ENCODE measurements around the gene CACNA1E. TPM values are rescaled to one million over a fixed set of nuclear protein-coding genes. Genes with fewer than 3 reads are reported as not detected.
A peak's percentile ranks its signal among the peaks of the same experiment; 100 is the strongest.

The CACNA1E gene
- total and polyA plus RNA-seq, 2 experiments from 2014 or later, result 0.32 to 1.1 TPM

DNA sequence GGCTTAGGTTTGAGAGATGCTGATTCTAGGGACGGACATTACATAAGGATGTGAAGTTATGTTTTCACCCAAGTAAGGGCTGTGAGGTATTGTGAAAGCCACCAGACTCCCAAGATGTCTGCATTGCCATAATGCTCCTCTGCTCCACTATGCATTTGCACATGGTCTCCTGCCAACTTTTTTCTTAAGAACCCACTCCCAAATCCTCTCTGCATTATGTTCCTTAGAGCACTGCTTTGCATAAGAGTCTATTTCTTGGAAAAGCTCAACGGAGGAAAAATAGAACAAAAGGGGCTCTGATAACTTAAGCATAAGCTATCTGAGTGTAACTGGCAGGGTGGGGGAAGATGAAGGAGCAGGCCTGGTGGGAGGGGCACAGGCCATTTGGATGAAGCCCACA is 5.0 kb upstream of the CACNA1E start:
- H3K4me1 Mint-ChIP-seq, result peaks cover 6% of the 10 kb centered on the region; the same call in 2 of the 3 replicates
- H3K27me3 Mint-ChIP-seq (ENCODE audit: insufficient read depth, low read depth, poor library complexity), result peaks cover 22% of the 10 kb centered on the region
- no peaks in the 10 kb centered on the region for H3K36me3 ChIP-seq (ENCODE audit: insufficient read depth)
- peaks cover 34% of the 10 kb centered on the region for H3K27me3 ChIP-seq (ENCODE audit: insufficient read depth)
- no peaks in the 10 kb centered on the region; the same call in 2 of the 3 replicates for H3K9me3 Mint-ChIP-seq
- H3K79me2 ChIP-seq (replicated peaks; ENCODE audit: insufficient read depth), result no peaks in the 10 kb centered on the region
- ATAC-seq (no peak), DNase-seq (ENCODE audit: low spot score) (no peak)
- no peak overlapping the region for H3K27ac Mint-ChIP-seq
- H3K9me2 ChIP-seq (ENCODE audit: insufficient read depth), result no peaks in the 10 kb centered on the region
- H4K20me1 ChIP-seq (replicated peaks; ENCODE audit: insufficient read depth), result no peaks in the 10 kb centered on the region
- peaks cover 3% of the 10 kb centered on the region; the same call in 1 of the 2 replicates for H3K4me1 ChIP-seq (ENCODE audit: insufficient read depth)
- no peak overlapping the region for H3K4me2 ChIP-seq
- H3K4me3 Mint-ChIP-seq, result no peak overlapping the region
- TF ChIP-seq, protein P1, sequence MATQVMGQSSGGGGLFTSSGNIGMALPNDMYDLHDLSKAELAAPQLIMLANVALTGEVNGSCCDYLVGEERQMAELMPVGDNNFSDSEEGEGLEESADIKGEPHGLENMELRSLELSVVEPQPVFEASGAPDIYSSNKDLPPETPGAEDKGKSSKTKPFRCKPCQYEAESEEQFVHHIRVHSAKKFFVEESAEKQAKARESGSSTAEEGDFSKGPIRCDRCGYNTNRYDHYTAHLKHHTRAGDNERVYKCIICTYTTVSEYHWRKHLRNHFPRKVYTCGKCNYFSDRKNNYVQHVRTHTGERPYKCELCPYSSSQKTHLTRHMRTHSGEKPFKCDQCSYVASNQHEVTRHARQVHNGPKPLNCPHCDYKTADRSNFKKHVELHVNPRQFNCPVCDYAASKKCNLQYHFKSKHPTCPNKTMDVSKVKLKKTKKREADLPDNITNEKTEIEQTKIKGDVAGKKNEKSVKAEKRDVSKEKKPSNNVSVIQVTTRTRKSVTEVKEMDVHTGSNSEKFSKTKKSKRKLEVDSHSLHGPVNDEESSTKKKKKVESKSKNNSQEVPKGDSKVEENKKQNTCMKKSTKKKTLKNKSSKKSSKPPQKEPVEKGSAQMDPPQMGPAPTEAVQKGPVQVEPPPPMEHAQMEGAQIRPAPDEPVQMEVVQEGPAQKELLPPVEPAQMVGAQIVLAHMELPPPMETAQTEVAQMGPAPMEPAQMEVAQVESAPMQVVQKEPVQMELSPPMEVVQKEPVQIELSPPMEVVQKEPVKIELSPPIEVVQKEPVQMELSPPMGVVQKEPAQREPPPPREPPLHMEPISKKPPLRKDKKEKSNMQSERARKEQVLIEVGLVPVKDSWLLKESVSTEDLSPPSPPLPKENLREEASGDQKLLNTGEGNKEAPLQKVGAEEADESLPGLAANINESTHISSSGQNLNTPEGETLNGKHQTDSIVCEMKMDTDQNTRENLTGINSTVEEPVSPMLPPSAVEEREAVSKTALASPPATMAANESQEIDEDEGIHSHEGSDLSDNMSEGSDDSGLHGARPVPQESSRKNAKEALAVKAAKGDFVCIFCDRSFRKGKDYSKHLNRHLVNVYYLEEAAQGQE (IDR thresholded peaks at IDR 0.05; ENCODE audit: unreplicated experiment), result no peak
- TF ChIP-seq, protein P2, sequence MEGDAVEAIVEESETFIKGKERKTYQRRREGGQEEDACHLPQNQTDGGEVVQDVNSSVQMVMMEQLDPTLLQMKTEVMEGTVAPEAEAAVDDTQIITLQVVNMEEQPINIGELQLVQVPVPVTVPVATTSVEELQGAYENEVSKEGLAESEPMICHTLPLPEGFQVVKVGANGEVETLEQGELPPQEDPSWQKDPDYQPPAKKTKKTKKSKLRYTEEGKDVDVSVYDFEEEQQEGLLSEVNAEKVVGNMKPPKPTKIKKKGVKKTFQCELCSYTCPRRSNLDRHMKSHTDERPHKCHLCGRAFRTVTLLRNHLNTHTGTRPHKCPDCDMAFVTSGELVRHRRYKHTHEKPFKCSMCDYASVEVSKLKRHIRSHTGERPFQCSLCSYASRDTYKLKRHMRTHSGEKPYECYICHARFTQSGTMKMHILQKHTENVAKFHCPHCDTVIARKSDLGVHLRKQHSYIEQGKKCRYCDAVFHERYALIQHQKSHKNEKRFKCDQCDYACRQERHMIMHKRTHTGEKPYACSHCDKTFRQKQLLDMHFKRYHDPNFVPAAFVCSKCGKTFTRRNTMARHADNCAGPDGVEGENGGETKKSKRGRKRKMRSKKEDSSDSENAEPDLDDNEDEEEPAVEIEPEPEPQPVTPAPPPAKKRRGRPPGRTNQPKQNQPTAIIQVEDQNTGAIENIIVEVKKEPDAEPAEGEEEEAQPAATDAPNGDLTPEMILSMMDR (conservative IDR thresholded peaks at IDR 0.05; ENCODE audit: low read depth in 2 of 2), result no peak
- no peak for TF ChIP-seq CREB1 (CRISPR knock-in tag; IDR thresholded peaks at IDR 0.05; ENCODE audit: low read depth)
- no peak overlapping the region for H3K4me3 ChIP-seq
- H2AFZ ChIP-seq, result no peak overlapping the region
- H3K36me3 Mint-ChIP-seq (ENCODE audit: low read depth), result no peaks in the 10 kb centered on the region; the same call in 2 of the 3 replicates
- no peak overlapping the region for H3K27ac ChIP-seq (ENCODE audit: low read depth)
- H3F3A ChIP-seq (replicated peaks; ENCODE audit: low read depth), result 0 out of 2 replicates have a peak, but pooled peaks cover 5% of the 10 kb centered on the region

DNA sequence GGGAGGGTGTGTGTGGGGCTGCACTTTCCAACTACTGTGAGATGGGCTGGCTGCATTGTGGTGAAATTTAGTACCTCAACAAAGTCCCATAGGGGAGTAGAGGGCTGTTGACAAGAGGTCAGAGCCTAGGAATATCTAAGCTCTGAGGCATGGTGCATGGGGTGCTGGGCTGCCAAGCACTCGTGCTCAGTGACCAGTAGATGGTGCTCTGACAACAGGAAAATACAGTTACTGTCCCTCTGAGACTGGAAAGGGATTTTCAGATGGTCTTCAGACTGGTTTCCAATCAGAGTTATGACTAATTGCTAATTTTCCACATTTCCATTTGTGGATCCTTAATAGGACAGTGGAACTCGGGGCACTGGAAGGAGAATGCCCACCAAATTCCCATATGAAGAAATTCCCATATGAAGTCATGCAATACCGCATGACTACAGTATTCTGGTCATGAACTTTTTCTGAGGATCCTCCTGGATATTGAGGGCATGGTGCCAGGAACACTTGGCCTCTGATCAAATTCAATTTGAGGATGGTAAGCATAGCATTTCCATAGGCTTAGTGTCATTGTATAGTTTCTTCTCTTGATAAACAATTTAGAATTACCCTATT is 4.1 kb upstream of the CACNA1E start:
- Histone ChIP-seq H3K79me2 (replicated peaks; ENCODE audit: insufficient read depth) (no peaks in the 10 kb centered on the region), H3K9me2 (ENCODE audit: insufficient read depth) (no peaks in the 10 kb centered on the region), H3K27me3 (ENCODE audit: insufficient read depth) (peaks cover 43% of the 10 kb centered on the region), H3K4me2 (no peak overlapping the region), H3K36me3 (ENCODE audit: insufficient read depth) (no peaks in the 10 kb centered on the region), H2AFZ (no peak overlapping the region), H3K4me3 (no peak overlapping the region), H3K4me1 (ENCODE audit: insufficient read depth) (peaks cover 11% of the 10 kb centered on the region; the same call in 1 of the 2 replicates), H3F3A (replicated peaks; ENCODE audit: low read depth) (0 out of 2 replicates have a peak, but pooled peaks cover 5% of the 10 kb centered on the region), H3K27ac (ENCODE audit: low read depth) (no peak overlapping the region), H4K20me1 (replicated peaks; ENCODE audit: insufficient read depth) (no peaks in the 10 kb centered on the region)
- Mint-ChIP-seq H3K27me3 (ENCODE audit: insufficient read depth, low read depth, poor library complexity) (peaks cover 32% of the 10 kb centered on the region), H3K36me3 (ENCODE audit: low read depth) (no peaks in the 10 kb centered on the region; the same call in 2 of the 3 replicates), H3K9me3 (no peaks in the 10 kb centered on the region; the same call in 2 of the 3 replicates), H3K4me1 (peaks cover 15% of the 10 kb centered on the region), H3K27ac (no peak overlapping the region), H3K4me3 (no peak overlapping the region)
- TF ChIP-seq, protein P2 (conservative IDR thresholded peaks at IDR 0.05; ENCODE audit: low read depth in 2 of 2), result peak; percentile 86 to 96
- no peak for TF ChIP-seq ZNF331 (CRISPR knock-in tag; IDR thresholded peaks at IDR 0.05; ENCODE audit: low read depth)
- ATAC-seq, result peak; percentile 50
- DNase-seq (ENCODE audit: low spot score), result peak; percentile 79
